CD14-positive monocyte (primary cell): ENCODE measurements around the gene PIP4K2A. TPM values are rescaled to one million over a fixed set of nuclear protein-coding genes. Genes with fewer than 3 reads are reported as not detected.

Experiments
- DNase-seq, 3 donors: peaks; one replicate each; pipeline ENCODE4 v3.0.0-alpha.2; 2011 to 2022
- H2AFZ ChIP-seq: 2 replicates; pipeline ENCODE4 v1.6.0; 2012; ENCODE audit warnings: mild to moderate bottlenecking, low read depth, low read length, inconsistent platforms; ENCODE audit not compliant: insufficient read depth, poor library complexity, severe bottlenecking
- H3K27ac ChIP-seq, 2 donors: 1 replicate in 1 of 2; 2 replicates in 1 of 2; pipeline ENCODE4 v1.5.1; 2012 to 2013; ENCODE audit warnings: low read length in 2 of 2, control low read depth in 1 of 2, inconsistent platforms in 1 of 2, low read depth in 1 of 2, mild to moderate bottlenecking in 1 of 2
- H3K27me3 ChIP-seq, 2 donors: one replicate each; pipeline versions ENCODE4 v1.6.0 to v1.6.1; 2011 to 2013; ENCODE audit warnings: low read length in 2 of 2; ENCODE audit not compliant: control insufficient read depth in 2 of 2, insufficient read depth in 2 of 2
- H3K36me3 ChIP-seq, 2 donors: replicated peaks in 1 of 2; 1 replicate in 1 of 2; 2 replicates in 1 of 2; pipeline versions ENCODE4 v1.5.1 to v1.6.1; 2012 to 2013; ENCODE audit warnings: low read length in 2 of 2, control low read depth in 1 of 2, inconsistent platforms in 1 of 2, mild to moderate bottlenecking in 1 of 2; ENCODE audit not compliant: insufficient read depth in 2 of 2, control insufficient read depth in 1 of 2
- H3K4me1 ChIP-seq, 2 donors: 1 replicate in 1 of 2; 2 replicates in 1 of 2; pipeline versions ENCODE4 v1.5.1 to v1.6.1; 2012 to 2013; ENCODE audit warnings: low read length in 2 of 2, control low read depth in 1 of 2, inconsistent platforms in 1 of 2, mild to moderate bottlenecking in 1 of 2, moderate library complexity in 1 of 2; ENCODE audit not compliant: insufficient read depth in 2 of 2, control insufficient read depth in 1 of 2
- H3K4me2 ChIP-seq: replicated peaks from 2 replicates; pipeline ENCODE3; 2012; ENCODE audit warnings: low read length, moderate library complexity, mild to moderate bottlenecking; ENCODE audit not compliant: poor library complexity, severe bottlenecking; ENCODE audit errors: extremely low read depth
- H3K4me3 ChIP-seq, 3 experiments: fragments of 200-600 bp in 1 of 3; sonication (generic) in 1 of 3; replicated peaks in 1 of 3; 1 replicate in 2 of 3; 2 replicates in 1 of 3; pipeline ENCODE4 v1.5.1; 2011 to 2013; ENCODE audit warnings: low read length in 3 of 3, mild to moderate bottlenecking in 3 of 3, control low read depth in 2 of 3, low read depth in 2 of 3, inconsistent platforms in 1 of 3, moderate library complexity in 1 of 3
- H3K79me2 ChIP-seq: 2 replicates; pipeline ENCODE4 v1.6.0; 2012; ENCODE audit warnings: mild to moderate bottlenecking, control low read depth, inconsistent platforms, low read length, moderate library complexity; ENCODE audit not compliant: insufficient read depth
- H3K9ac ChIP-seq: 2 replicates; pipeline ENCODE4 v1.6.0; 2017; ENCODE audit warnings: low read length, mild to moderate bottlenecking; ENCODE audit not compliant: insufficient read depth, poor library complexity, severe bottlenecking
- H3K9me3 ChIP-seq, 2 donors: replicated peaks in 1 of 2; 1 replicate in 1 of 2; 2 replicates in 1 of 2; pipeline versions ENCODE4 v1.5.1 to v1.6.1; 2012 to 2013; ENCODE audit warnings: low read length in 2 of 2, control low read depth in 1 of 2; ENCODE audit not compliant: control insufficient read depth in 1 of 2, insufficient read depth in 1 of 2
- H4K20me1 ChIP-seq: 2 replicates; pipeline ENCODE4 v1.6.0; 2012; ENCODE audit warnings: mild to moderate bottlenecking, low read length, control low read depth, moderate library complexity; ENCODE audit not compliant: insufficient read depth
- H3K27ac Mint-ChIP-seq, 7 donors: one replicate each; pipeline ENCODE4 v1.8.0; 2020; ENCODE audit warnings: mild to moderate bottlenecking in 7 of 7, mixed read lengths in 7 of 7, moderate library complexity in 6 of 7, inconsistent platforms in 2 of 7
- H3K27me3 Mint-ChIP-seq, 3 donors: one replicate each; pipeline ENCODE4 v1.8.0; 2021 to 2022; ENCODE audit warnings: low read depth in 3 of 3, mild to moderate bottlenecking in 3 of 3, mixed read lengths in 3 of 3, moderate library complexity in 3 of 3, inconsistent platforms in 1 of 3
- H3K36me3 Mint-ChIP-seq, 2 donors: one replicate each; pipeline ENCODE4 v1.8.0; 2020; ENCODE audit warnings: mixed read lengths in 2 of 2, inconsistent platforms in 1 of 2, mild to moderate bottlenecking in 1 of 2
- H3K4me1 Mint-ChIP-seq: one replicate; pipeline ENCODE4 v1.8.0; 2020; ENCODE audit warnings: mild to moderate bottlenecking, mixed read lengths
- H3K4me3 Mint-ChIP-seq, 2 donors: one replicate each; pipeline ENCODE4 v1.8.0; 2020; ENCODE audit warnings: mild to moderate bottlenecking in 2 of 2, mixed read lengths in 2 of 2, moderate library complexity in 1 of 2
- H3K9me3 Mint-ChIP-seq, 7 donors: one replicate each; pipeline ENCODE4 v1.8.0; 2020 to 2022; ENCODE audit warnings: mixed read lengths in 7 of 7, mild to moderate bottlenecking in 6 of 7, moderate library complexity in 6 of 7, inconsistent platforms in 2 of 7
- CTCF ChIP-seq: fragments of 200-600 bp; IDR thresholded peaks from one replicate; pipeline ENCODE4 v1.8.0; 2022; ENCODE audit warnings: antibody characterized with exemption, mild to moderate bottlenecking
- WGBS: methylation state at CpG from one replicate; pipeline ENCODE4 v1.1.5; 2013; ENCODE audit warnings: missing lambda C conversion rate; ENCODE audit not compliant: insufficient coverage; 5-methylcytosine and 5-hydroxymethylcytosine counted together
- intact Hi-C, 2 donors: fragments of 100-400 bp; cut with micrococcal nuclease; formaldehyde crosslinking; loops; one replicate each; pipeline versions ENCODE4 v1.15.0 to v1.15.1; 2023
- polyA plus RNA-seq, 3 donors: library from polyadenylated mRNA; depleted of rRNA in 1 of 3; unstranded in 2 of 3; stranded (reverse) in 1 of 3; fragments of 300-500 nt in 2 of 3; fragments of >200 nt in 1 of 3; fragmentation: Illumina TruSeq in 2 of 3; gene quantifications; 1 replicate in 2 of 3; 2 replicates in 1 of 3; pipeline ENCODE4 v1.2.3, GENCODE V29; 2012 to 2021

PIP4K2A gene
- polyA plus RNA-seq, 3 donors: 9.7 to 33.7 (median 16.6) TPM

GRCh38 chr10:22686347-22686746 is 28.0 kb downstream of the PIP4K2A start:
- Histone ChIP-seq H3K9ac (no peak overlapping the region), H3K27me3 (no peaks in the 10 kb centered on the region), H3K4me2 (no peak overlapping the region), H3K9me3 (no peaks in the 10 kb centered on the region), H4K20me1 (peaks cover 99% of the 10 kb centered on the region), H3K36me3 (peaks cover 0 to 7% of the 10 kb centered on the region in 2 donors), H3K27ac (no peak overlapping the region), H3K79me2 (peaks cover 100% of the 10 kb centered on the region), H3K4me1 (peaks cover 46 to 51% of the 10 kb centered on the region in 2 donors), H3K4me3 (no peak overlapping the region), H2AFZ (no peak overlapping the region)
- WGBS: no CpG with 5 or more reads among the region's 1 CpG
- Mint-ChIP-seq H3K4me1 (peaks cover 60% of the 10 kb centered on the region), H3K27me3 (peaks cover 0 to 2% (median 0%) of the 10 kb centered on the region in 3 donors), H3K27ac (no peak overlapping the region), H3K9me3 (no peaks in the 10 kb centered on the region), H3K36me3 (peaks cover 12 to 14% of the 10 kb centered on the region in 2 donors), H3K4me3 (no peak overlapping the region)
- intact Hi-C loops: no loop called here
- TF ChIP-seq CTCF: no peak
- no peak for DNase-seq

GRCh38 chr10:22685926-22686325 is 28.5 kb downstream of the PIP4K2A start:
- Mint-ChIP-seq H3K36me3 (peaks cover 12 to 14% of the 10 kb centered on the region in 2 donors), H3K27me3 (no peaks in the 10 kb centered on the region), H3K4me1 (peaks cover 56% of the 10 kb centered on the region), H3K4me3 (no peak overlapping the region), H3K9me3 (no peaks in the 10 kb centered on the region), H3K27ac (peak overlapping the region in 2 of 7 donors; percentile 68 to 76)
- Histone ChIP-seq H3K9ac (no peak overlapping the region), H2AFZ (no peak overlapping the region), H3K4me3 (no peak overlapping the region), H3K4me2 (no peak overlapping the region), H3K79me2 (peaks cover 100% of the 10 kb centered on the region), H3K9me3 (no peaks in the 10 kb centered on the region), H3K27me3 (no peaks in the 10 kb centered on the region), H3K36me3 (peaks cover 0 to 7% of the 10 kb centered on the region in 2 donors), H3K4me1 (peaks cover 42 to 47% of the 10 kb centered on the region in 2 donors), H3K27ac (no peak overlapping the region), H4K20me1 (peaks cover 99% of the 10 kb centered on the region)
- intact Hi-C loops: no loop called here
- WGBS: 92% methylated on average over 2 of the region's 8 CpGs
- DNase-seq: no peak
- TF ChIP-seq CTCF: no peak
